OCI-LY7 (cell line): ENCODE data around the gene ADAMTSL2. TPM values are rescaled to one million over a fixed set of nuclear protein-coding genes. Genes with fewer than 3 reads are reported as not detected.
A peak's percentile ranks its signal among the peaks of the same experiment; 100 is the strongest.

Experiments
- BruUV-seq: library from RNA; stranded (reverse); fragments of 400-500 nt; replicated peaks from 2 replicates; lab custom pipeline; 2021; lab: Mats Ljungman, UMichigan
- CTCF ChIA-PET: fragments of 300-600 bp; sonication (Branson Sonifier 250); formaldehyde crosslinking; loops from one replicate; lab custom pipeline; 2022; ENCODE audit warnings: antibody characterized with exemption; ENCODE audit not compliant: unreplicated experiment; lab: Charles Lee
- POLR2A ChIA-PET: fragments of 300-600 bp; sonication (Branson Sonifier 250); formaldehyde crosslinking; loops from one replicate; lab custom pipeline; 2022; ENCODE audit warnings: antibody characterized with exemption; lab: Charles Lee
- DNase-seq: peaks from one replicate; pipeline ENCODE4 v3.0.0-alpha.2; 2015; ENCODE audit warnings: low spot score
- H2AFZ ChIP-seq: fragments of 200-600 bp; sonication (generic), shearing (Covaris generic); 2 replicates; pipeline ENCODE4 v1.6.1; 2014; ENCODE audit warnings: mild to moderate bottlenecking, antibody characterized with exemption, low read length, moderate library complexity
- H3K27ac ChIP-seq: fragments of 200-600 bp; sonication (generic); 2 replicates; pipeline ENCODE4 v1.5.1; 2014; ENCODE audit warnings: mixed run types, low read depth, mild to moderate bottlenecking, moderate library complexity, low read length, inconsistent platforms; ENCODE audit not compliant: poor library complexity, severe bottlenecking
- H3K36me3 ChIP-seq: fragments of 200-600 bp; sonication (generic); 2 replicates; pipeline ENCODE4 v1.6.1; 2014; ENCODE audit warnings: mild to moderate bottlenecking, antibody characterized with exemption, low read length, moderate library complexity, mixed read lengths; ENCODE audit not compliant: insufficient read depth
- H3K4me1 ChIP-seq: fragments of 200-600 bp; sonication (generic); 2 replicates; pipeline ENCODE4 v1.5.1; 2014; ENCODE audit warnings: mild to moderate bottlenecking, low read length; ENCODE audit not compliant: insufficient read depth, poor library complexity, severe bottlenecking
- H3K4me2 ChIP-seq: fragments of 200-600 bp; sonication (generic); 2 replicates; pipeline ENCODE4 v1.6.1; 2014; ENCODE audit warnings: mild to moderate bottlenecking, low read length
- H3K4me3 ChIP-seq: fragments of 200-600 bp; sonication (generic); 2 replicates; pipeline ENCODE4 v1.5.1; 2014; ENCODE audit warnings: mild to moderate bottlenecking, low read depth, low read length; ENCODE audit not compliant: poor library complexity, severe bottlenecking
- H3K79me2 ChIP-seq: fragments of 200-600 bp; sonication (generic); 2 replicates; pipeline ENCODE4 v1.6.1; 2016; ENCODE audit warnings: low read depth, mild to moderate bottlenecking, low read length, moderate library complexity, mixed read lengths; ENCODE audit not compliant: insufficient read depth
- H3K9me2 ChIP-seq: fragments of 200-600 bp; sonication (generic); 2 replicates; pipeline ENCODE4 v1.6.1; 2016; ENCODE audit warnings: mild to moderate bottlenecking, low read length, mixed read lengths; ENCODE audit not compliant: insufficient read depth
- H3K9me3 ChIP-seq: fragments of 200-600 bp; sonication (generic); 2 replicates; pipeline ENCODE4 v1.6.1; 2014; ENCODE audit warnings: mild to moderate bottlenecking, mixed run types, low read length, mixed read lengths
- H4K20me1 ChIP-seq: fragments of 200-600 bp; sonication (generic); 2 replicates; pipeline ENCODE4 v1.6.1; 2014; ENCODE audit warnings: mild to moderate bottlenecking, antibody characterized with exemption, low read length, moderate library complexity, mixed read lengths; ENCODE audit not compliant: insufficient read depth
- CTCF ChIP-seq: fragments of 200-600 bp; sonication (generic); conservative IDR thresholded peaks from 2 replicates; pipeline ENCODE4 v1.5.1; 2014; ENCODE audit warnings: mild to moderate bottlenecking, antibody characterized with exemption, low read length, moderate library complexity, mixed read lengths
- EZH2phosphoT487 ChIP-seq: fragments of 200-600 bp; sonication (generic); IDR thresholded peaks from 2 replicates; pipeline ENCODE4 v1.6.1; 2018; ENCODE audit warnings: low read depth, borderline replicate concordance, mild to moderate bottlenecking, mixed run types, antibody characterized with exemption, low read length, moderate library complexity, mixed read lengths
- intact Hi-C: fragments of 100-400 bp; cut with micrococcal nuclease; formaldehyde crosslinking; loops from one replicate; pipeline ENCODE4 v1.10.0; 2022; ENCODE audit not compliant: unreplicated experiment
- total RNA-seq, 2 experiments: library from RNA; depleted of rRNA in 1 of 2; stranded (reverse); fragments of >200 nt in 1 of 2; shearing (Covaris generic) in 1 of 2; gene quantifications; 2 replicates each; pipeline ENCODE4 v1.2.3, GENCODE V29; 2014 to 2022

Gene ADAMTSL2
- total RNA-seq, 2 experiments from 2014 or later, result 0.88 TPM; not detected in 1

- Histone ChIP-seq H2AFZ (peak overlapping the region; percentile 65; the same call in 1 of the 2 replicates), H3K36me3 (no peaks in the 10 kb centered on the region), H3K4me2 (peak overlapping the region; percentile 65), H3K9me3 (no peaks in the 10 kb centered on the region), H3K9me2 (no peaks in the 10 kb centered on the region), H4K20me1 (no peaks in the 10 kb centered on the region), H3K79me2 (no peaks in the 10 kb centered on the region), H3K4me3 (peak overlapping the region; percentile 36), H3K4me1 (peaks cover 42% of the 10 kb centered on the region), H3K27ac (peak overlapping the region; percentile 70)
- TF ChIP-seq CTCF (0 out of 2 replicates have a peak, but pooled peaks have one; percentile 10), EZH2phosphoT487 (no peak)
- DNase-seq, result peak; percentile 72
- POLR2A ChIA-PET, result interaction anchor here (1.3 kb wide), 1 partner anchor 145 kb away, joined by 3 read pairs; no protein-coding TSS in a partner anchor
- intact Hi-C loops, result no loop called here
- no TSS peak for BruUV-seq
- CTCF ChIA-PET, result no interaction called here
These were observed 24.0 kb downstream of the ADAMTSL2 start for GRCh38 chr9:133558191-133559126.

- Histone ChIP-seq H3K4me2 (no peak overlapping the region), H2AFZ (no peak overlapping the region), H3K36me3 (no peaks in the 10 kb centered on the region), H3K4me3 (no peak overlapping the region), H3K27ac (no peak overlapping the region), H3K79me2 (no peaks in the 10 kb centered on the region), H3K4me1 (peaks cover 43% of the 10 kb centered on the region), H3K9me3 (no peaks in the 10 kb centered on the region), H4K20me1 (no peaks in the 10 kb centered on the region), H3K9me2 (no peaks in the 10 kb centered on the region)
- CTCF ChIA-PET, result no interaction called here
- no peak for TF ChIP-seq CTCF
- no peak for TF ChIP-seq EZH2phosphoT487
- intact Hi-C loops, result no loop called here
- no peak for DNase-seq
- POLR2A ChIA-PET, result no interaction called here
- BruUV-seq, result no TSS peak
These were observed 25.8 kb downstream of the ADAMTSL2 start for GRCh38 chr9:133560311-133560710.

GRCh38 chr9:133560944-133561343 is 26.4 kb downstream of the ADAMTSL2 start:
- no peaks in the 10 kb centered on the region for H4K20me1 ChIP-seq
- peaks cover 41% of the 10 kb centered on the region for H3K4me1 ChIP-seq
- POLR2A ChIA-PET, result no interaction called here
- no peaks in the 10 kb centered on the region for H3K9me3 ChIP-seq
- H3K9me2 ChIP-seq, result no peaks in the 10 kb centered on the region
- H2AFZ ChIP-seq, result no peak overlapping the region
- H3K4me2 ChIP-seq, result no peak overlapping the region
- no peaks in the 10 kb centered on the region for H3K36me3 ChIP-seq
- H3K4me3 ChIP-seq, result no peak overlapping the region
- CTCF ChIA-PET, result no interaction called here
- DNase-seq, result no peak
- no peak for TF ChIP-seq EZH2phosphoT487
- no peak for TF ChIP-seq CTCF
- BruUV-seq, result no TSS peak
- H3K27ac ChIP-seq, result no peak overlapping the region
- no peaks in the 10 kb centered on the region for H3K79me2 ChIP-seq
- intact Hi-C loops, result no loop called here
